Stimulated activated CD8-positive, alpha-beta memory T cell treated with anti-CD3 and anti-CD28 coated beads, Interleukin-2, amount 100 ng/mL, for 48 hours (primary cell): ENCODE results near the gene CDCP2.
A peak's percentile ranks its signal among the peaks of the same experiment; 100 is the strongest.

Experiments
- DNase-seq, 2 donors: peaks; one replicate each; pipeline ENCODE4 v3.0.0-alpha.2; 2020; ENCODE audit warnings: low read depth in 2 of 2

The CDCP2 gene

GRCh38 chr1:54136963-54137533 lies 15.8 kb downstream of the CDCP2 start:
- no peak for DNase-seq

GRCh38 chr1:54136269-54136896 lies 16.4 kb downstream of the CDCP2 start:
- no peak for DNase-seq

GRCh38 chr1:54135436-54136120 lies 17.2 kb downstream of the CDCP2 start:
- no peak for DNase-seq

GRCh38 chr1:54134295-54134694 lies 18.5 kb downstream of the CDCP2 start:
- DNase-seq: no peak

- no peak for DNase-seq
Measured at GRCh38 chr1:54132495-54132894, 20.3 kb downstream of the CDCP2 start.

- DNase-seq: no peak
Measured at GRCh38 chr1:54131419-54131818, 21.4 kb downstream of the CDCP2 start.

GRCh38 chr1:54129858-54130257 lies 22.9 kb downstream of the CDCP2 start:
- DNase-seq: no peak

- DNase-seq: no peak
Measured at GRCh38 chr1:54127594-54128300, 25.1 kb downstream of the CDCP2 start.

GRCh38 chr1:54126271-54126815 lies 26.5 kb downstream of the CDCP2 start:
- no peak for DNase-seq

GRCh38 chr1:54125386-54126070 lies 27.3 kb downstream of the CDCP2 start:
- no peak for DNase-seq

GRCh38 chr1:54124906-54125305 lies 27.9 kb downstream of the CDCP2 start:
- DNase-seq: no peak

- no peak for DNase-seq
Measured at GRCh38 chr1:54124472-54124871, 28.3 kb downstream of the CDCP2 start.

- no peak for DNase-seq
Measured at GRCh38 chr1:54122992-54123391, 29.8 kb downstream of the CDCP2 start.

GRCh38 chr1:54122135-54122751 lies 30.6 kb downstream of the CDCP2 start:
- no peak for DNase-seq

- peak; percentile 45 to 69 for DNase-seq
Measured at GRCh38 chr1:54121482-54122134, 31.2 kb downstream of the CDCP2 start.

GRCh38 chr1:54120698-54121481 lies 31.9 kb downstream of the CDCP2 start:
- no peak for DNase-seq

- no peak for DNase-seq
Measured at GRCh38 chr1:54120018-54120697, 32.6 kb downstream of the CDCP2 start.

- no peak for DNase-seq
Measured at GRCh38 chr1:54118704-54119103, 34.1 kb downstream of the CDCP2 start.

GRCh38 chr1:54117815-54118563 lies 34.8 kb downstream of the CDCP2 start:
- no peak for DNase-seq
